HCT116 (cell line): Measurements from ENCODE around the gene ALOX5AP. TPM values are rescaled to one million over a fixed set of nuclear protein-coding genes. Genes with fewer than 3 reads are reported as not detected.

ENCODE experiments used
- ATAC-seq: fragments of 200-7000 bp; cut with Tn5 transposase; 2 replicates; pipeline ENCODE4 v1.9.1; 2020; ENCODE audit warnings: mild to moderate bottlenecking, moderate library complexity
- BruUV-seq: library from RNA; stranded (reverse); fragments of 400-500 nt; replicated peaks from 2 replicates; lab custom pipeline; 2021; lab: Mats Ljungman, UMichigan
- CTCF ChIA-PET: fragments of 300-600 bp; sonication (Branson Sonifier 250); formaldehyde crosslinking; loops from one replicate; lab custom pipeline; 2021; ENCODE audit warnings: antibody characterized with exemption; lab: Charles Lee
- POLR2A ChIA-PET: fragments of 300-600, 350-600 bp; sonication (Branson Sonifier 250); formaldehyde crosslinking; loops from one replicate; lab custom pipeline; 2021; ENCODE audit warnings: antibody characterized with exemption; lab: Charles Lee
- RAD21 ChIA-PET, 2 experiments: fragments of 300-600 bp; sonication (Branson Sonifier 250); formaldehyde crosslinking; loops; one replicate each; lab custom pipeline; 2023; ENCODE audit warnings: low total read pairs in 2 of 2; ENCODE audit not compliant: uncharacterized antibody in 2 of 2, unreplicated experiment in 2 of 2, low non-redundant PET in 1 of 2; lab: Charles Lee
- DNase-seq: peaks from one replicate; pipeline ENCODE4 v3.0.0-alpha.2; 2010; ENCODE audit warnings: low read depth, low spot score
- H2AFZ ChIP-seq: fragments of 200-600 bp; shearing (Covaris generic), sonication (generic); 2 replicates; pipeline ENCODE4 v1.6.1; 2017; ENCODE audit warnings: low read depth, mixed run types, mixed read lengths, antibody characterized with exemption, low read length; ENCODE audit not compliant: poor library complexity, severe bottlenecking
- H3K27ac ChIP-seq: 2 replicates; pipeline ENCODE4 v1.5.1; 2012; ENCODE audit warnings: low read depth, low read length
- H3K27me3 ChIP-seq: fragments of 200-600 bp; sonication (generic); 2 replicates; pipeline ENCODE4 v1.6.1; 2016; ENCODE audit warnings: mixed run types, low read length, mixed read lengths; ENCODE audit not compliant: insufficient read depth
- H3K36me3 ChIP-seq, 2 experiments: fragments of 200-500 bp in 1 of 2; fragments of 200-600 bp in 1 of 2; sonication (Bioruptor generic) in 1 of 2; sonication (generic) in 1 of 2; 2 replicates each; pipeline versions ENCODE4 v1.5.1 to v1.6.1; 2014 to 2016; ENCODE audit warnings: low read length in 2 of 2, inconsistent platforms in 1 of 2, mixed read lengths in 1 of 2, mixed run types in 1 of 2; ENCODE audit not compliant: insufficient read depth in 2 of 2, control insufficient read depth in 1 of 2
- H3K4me1 ChIP-seq, 2 experiments: fragments of 200-600 bp in 1 of 2; sonication (generic) in 1 of 2; 2 replicates each; pipeline versions ENCODE4 v1.5.1 to v1.6.1; 2012 to 2017; ENCODE audit warnings: low read length in 2 of 2, inconsistent platforms in 1 of 2, mild to moderate bottlenecking in 1 of 2, mixed read lengths in 1 of 2, mixed run types in 1 of 2, moderate library complexity in 1 of 2; ENCODE audit not compliant: insufficient read depth in 2 of 2, control insufficient read depth in 1 of 2
- H3K4me2 ChIP-seq: fragments of 200-600 bp; sonication (generic); 2 replicates; pipeline ENCODE4 v1.6.1; 2017; ENCODE audit warnings: mixed run types, low read length, mixed read lengths
- H3K4me3 ChIP-seq, 2 experiments: fragments of 200-600 bp in 1 of 2; sonication (generic) in 1 of 2; replicated peaks in 1 of 2; 2 replicates each; pipeline ENCODE4 v1.5.1; 2011 to 2016; ENCODE audit warnings: low read length in 2 of 2, control low read depth in 1 of 2, low read depth in 1 of 2, mild to moderate bottlenecking in 1 of 2, mixed read lengths in 1 of 2, mixed run types in 1 of 2
- H3K79me2 ChIP-seq: fragments of 200-600 bp; sonication (generic); 2 replicates; pipeline ENCODE4 v1.6.1; 2017; ENCODE audit warnings: mild to moderate bottlenecking, mixed run types, low read length, moderate library complexity, mixed read lengths; ENCODE audit not compliant: insufficient read depth
- H3K9ac ChIP-seq: fragments of 200-600 bp; sonication (generic); 2 replicates; pipeline ENCODE4 v1.6.1; 2016; ENCODE audit warnings: low read length, mixed read lengths
- H3K9me2 ChIP-seq: fragments of 200-600 bp; sonication (generic), shearing (Covaris generic); 2 replicates; pipeline ENCODE4 v1.6.1; 2017; ENCODE audit warnings: mixed run types, mild to moderate bottlenecking, moderate library complexity; ENCODE audit not compliant: insufficient read depth
- H3K9me3 ChIP-seq, 2 experiments: fragments of 200-500 bp in 1 of 2; fragments of 200-600 bp in 1 of 2; sonication (Bioruptor generic) in 1 of 2; sonication (generic) in 1 of 2; 2 replicates each; pipeline ENCODE4 v1.6.1; 2014 to 2017; ENCODE audit warnings: low read length in 2 of 2, mixed read lengths in 2 of 2, inconsistent platforms in 1 of 2, low read depth in 1 of 2, mild to moderate bottlenecking in 1 of 2, mixed run types in 1 of 2, moderate library complexity in 1 of 2; ENCODE audit not compliant: control insufficient read depth in 1 of 2, insufficient read depth in 1 of 2
- H4K20me1 ChIP-seq: fragments of 200-600 bp; sonication (generic), shearing (Covaris generic); 2 replicates; pipeline ENCODE4 v1.6.1; 2017; ENCODE audit warnings: mixed run types, mild to moderate bottlenecking, moderate library complexity; ENCODE audit not compliant: insufficient read depth
- ATF3 ChIP-seq: IDR thresholded peaks from 2 replicates; pipeline ENCODE4 v1.6.1; 2012
- CBX3 ChIP-seq: IDR thresholded peaks from 2 replicates; pipeline ENCODE4 v1.6.1; 2012; ENCODE audit warnings: low read depth
- CTCF ChIP-seq, 3 experiments: fragments of 200-600 bp in 1 of 3; sonication (generic) in 1 of 3; IDR thresholded peaks in 2 of 3; conservative IDR thresholded peaks in 1 of 3; 2 replicates each; pipeline ENCODE4 v1.5.1; 2012 to 2017; ENCODE audit warnings: low read depth in 2 of 3, low read length in 2 of 3, antibody characterized with exemption in 1 of 3, borderline replicate concordance in 1 of 3, control low read depth in 1 of 3, mild to moderate bottlenecking in 1 of 3, mixed read lengths in 1 of 3, mixed run types in 1 of 3, moderate library complexity in 1 of 3; ENCODE audit not compliant: insufficient read depth in 1 of 3
- EGR1 ChIP-seq: IDR thresholded peaks from 2 replicates; pipeline ENCODE4 v1.6.1; 2012; ENCODE audit warnings: low read depth
- ELF1 ChIP-seq: IDR thresholded peaks from 2 replicates; pipeline ENCODE4 v1.6.1; 2012; ENCODE audit warnings: low read depth, borderline replicate concordance
- EZH2 ChIP-seq: fragments of 200-600 bp; sonication (generic); IDR thresholded peaks from 2 replicates; pipeline ENCODE4 v1.6.1; 2017; ENCODE audit warnings: antibody characterized with exemption, mixed run types
- FOSL1 ChIP-seq: IDR thresholded peaks from 2 replicates; pipeline ENCODE4 v1.6.1; 2012; ENCODE audit warnings: low read depth
- JUND ChIP-seq: IDR thresholded peaks from 2 replicates; pipeline ENCODE4 v1.6.1; 2012
- MAX ChIP-seq: IDR thresholded peaks from 2 replicates; pipeline ENCODE4 v1.6.1; 2012
- POLR2A ChIP-seq: IDR thresholded peaks from 2 replicates; pipeline ENCODE4 v1.7.0; 2011; ENCODE audit warnings: borderline replicate concordance; ENCODE audit not compliant: insufficient read depth, insufficient read length; ENCODE audit errors: extremely low read depth
- POLR2AphosphoS5 ChIP-seq: IDR thresholded peaks from 2 replicates; pipeline ENCODE4 v1.6.1; 2011; ENCODE audit warnings: mild to moderate bottlenecking, low read depth, low read length, moderate library complexity
- RAD21 ChIP-seq: IDR thresholded peaks from 2 replicates; pipeline ENCODE4 v1.6.1; 2012; ENCODE audit warnings: low read depth, mild to moderate bottlenecking
- REST ChIP-seq: IDR thresholded peaks from 2 replicates; pipeline ENCODE4 v1.6.1; 2012; ENCODE audit warnings: low read depth
- SIN3A ChIP-seq: IDR thresholded peaks from 2 replicates; pipeline ENCODE4 v1.6.1; 2012; ENCODE audit warnings: low read depth
- SP1 ChIP-seq: IDR thresholded peaks from 2 replicates; pipeline ENCODE4 v1.6.1; 2012; ENCODE audit warnings: low read depth
- SRF ChIP-seq: IDR thresholded peaks from 2 replicates; pipeline ENCODE4 v1.6.1; 2012; ENCODE audit warnings: low read depth
- TCF7L2 ChIP-seq: IDR thresholded peaks from 2 replicates; pipeline ENCODE4 v1.7.0; 2011; ENCODE audit warnings: borderline replicate concordance, inconsistent platforms; ENCODE audit not compliant: insufficient read depth, insufficient read length; ENCODE audit errors: extremely low read depth
- ZBTB33 ChIP-seq: IDR thresholded peaks from 2 replicates; pipeline ENCODE4 v1.6.1; 2011; ENCODE audit warnings: mild to moderate bottlenecking, low read length, moderate library complexity; ENCODE audit not compliant: insufficient replicate concordance; ENCODE audit errors: extremely low read depth
- intact Hi-C: fragments of 100-400 bp; cut with micrococcal nuclease; formaldehyde crosslinking; loops from 2 replicates; pipeline ENCODE4 v1.10.0; 2022
- total RNA-seq: library from RNA; stranded (reverse); gene quantifications from one replicate; pipeline ENCODE4 v1.2.1, GENCODE V29; 2021; ENCODE audit not compliant: unreplicated experiment

The ALOX5AP gene
- total RNA-seq, 1 experiment from 2014 or later = not detected

- no TSS peak for BruUV-seq
- Histone ChIP-seq H3K27ac (no peak overlapping the region), H2AFZ (no peak overlapping the region), H3K9ac (no peak overlapping the region), H3K9me3 (no peaks in the 10 kb centered on the region), H3K36me3 (no peaks in the 10 kb centered on the region), H3K9me2 (no peaks in the 10 kb centered on the region), H3K4me3 (no peak overlapping the region), H3K4me2 (no peak overlapping the region), H4K20me1 (no peaks in the 10 kb centered on the region), H3K79me2 (no peaks in the 10 kb centered on the region), H3K4me1 (no peaks in the 10 kb centered on the region), H3K27me3 (no peaks in the 10 kb centered on the region; the same call in 1 of the 2 replicates)
- RAD21 ChIA-PET = no interaction called here
- no peak for ATAC-seq
- no peak for DNase-seq
- no peak for TF ChIP-seq POLR2A
- no peak for TF ChIP-seq ZBTB33
- TF ChIP-seq SIN3A = no peak
- no peak for TF ChIP-seq TCF7L2
- TF ChIP-seq REST = no peak
- TF ChIP-seq ATF3 = no peak
- no peak for TF ChIP-seq POLR2AphosphoS5
- TF ChIP-seq CTCF (IDR thresholded peaks at IDR 0.05 in 2 of 3, conservative IDR thresholded peaks at IDR 0.05 in 1 of 3; ENCODE audit: borderline replicate concordance in 1 of 3, insufficient read depth in 1 of 3, low read depth in 2 of 3, low read length in 2 of 3) = no peak
- TF ChIP-seq ELF1 = no peak
- no peak for TF ChIP-seq SP1
- no peak for TF ChIP-seq MAX
- TF ChIP-seq EZH2 = no peak
- TF ChIP-seq CBX3 = no peak
- TF ChIP-seq RAD21 = no peak
- TF ChIP-seq EGR1 = no peak
- no peak for TF ChIP-seq FOSL1
- TF ChIP-seq JUND = no peak
- no peak for TF ChIP-seq SRF
- POLR2A ChIA-PET = no interaction called here
- CTCF ChIA-PET = no interaction called here
- intact Hi-C loops = no loop called here
Measured at GRCh38 chr13:30697996-30698401, 37.3 kb upstream of the ALOX5AP start.
